Fibroblast of pulmonary artery (primary cell): ENCODE data around the gene TNFSF8.

Experiments used
- DNase-seq: peaks from one replicate; pipeline ENCODE4 v3.0.0-alpha.2; 2010; ENCODE audit warnings: low read depth
- H3K4me3 ChIP-seq: replicated peaks from 2 replicates; pipeline ENCODE4 v1.5.1; 2011; ENCODE audit warnings: low read depth, mild to moderate bottlenecking, control low read depth, low read length, moderate library complexity
- TF ChIP-seq, protein P1 (sequence below): IDR thresholded peaks from 2 replicates; pipeline ENCODE4 v1.5.1; 2011; ENCODE audit warnings: mild to moderate bottlenecking, control low read depth, low read length, inconsistent platforms; ENCODE audit errors: missing control alignments

Gene TNFSF8

DNA sequence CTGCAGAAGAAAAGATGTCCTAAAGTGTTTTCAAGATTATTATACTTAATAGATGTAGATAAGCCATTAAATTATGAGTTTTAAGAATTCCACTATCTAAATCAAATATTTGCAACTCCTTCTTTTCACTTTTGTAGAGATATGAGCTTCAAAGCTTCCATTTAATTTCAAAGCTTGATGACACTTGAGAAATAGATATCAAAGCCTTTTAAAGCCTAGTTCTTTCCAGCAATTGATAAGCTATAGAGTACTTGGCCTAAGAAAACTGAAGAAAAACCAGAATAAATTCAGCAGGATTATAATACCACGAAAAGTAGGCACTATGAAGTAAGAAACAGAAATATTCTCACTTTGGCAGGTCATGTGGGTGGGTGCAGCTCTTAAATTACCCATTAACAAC, 1.7 kb downstream of the TNFSF8 start:
- DNase-seq = no peak
- no peak overlapping the region for H3K4me3 ChIP-seq
- TF ChIP-seq, protein P1, sequence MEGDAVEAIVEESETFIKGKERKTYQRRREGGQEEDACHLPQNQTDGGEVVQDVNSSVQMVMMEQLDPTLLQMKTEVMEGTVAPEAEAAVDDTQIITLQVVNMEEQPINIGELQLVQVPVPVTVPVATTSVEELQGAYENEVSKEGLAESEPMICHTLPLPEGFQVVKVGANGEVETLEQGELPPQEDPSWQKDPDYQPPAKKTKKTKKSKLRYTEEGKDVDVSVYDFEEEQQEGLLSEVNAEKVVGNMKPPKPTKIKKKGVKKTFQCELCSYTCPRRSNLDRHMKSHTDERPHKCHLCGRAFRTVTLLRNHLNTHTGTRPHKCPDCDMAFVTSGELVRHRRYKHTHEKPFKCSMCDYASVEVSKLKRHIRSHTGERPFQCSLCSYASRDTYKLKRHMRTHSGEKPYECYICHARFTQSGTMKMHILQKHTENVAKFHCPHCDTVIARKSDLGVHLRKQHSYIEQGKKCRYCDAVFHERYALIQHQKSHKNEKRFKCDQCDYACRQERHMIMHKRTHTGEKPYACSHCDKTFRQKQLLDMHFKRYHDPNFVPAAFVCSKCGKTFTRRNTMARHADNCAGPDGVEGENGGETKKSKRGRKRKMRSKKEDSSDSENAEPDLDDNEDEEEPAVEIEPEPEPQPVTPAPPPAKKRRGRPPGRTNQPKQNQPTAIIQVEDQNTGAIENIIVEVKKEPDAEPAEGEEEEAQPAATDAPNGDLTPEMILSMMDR = no peak

DNA sequence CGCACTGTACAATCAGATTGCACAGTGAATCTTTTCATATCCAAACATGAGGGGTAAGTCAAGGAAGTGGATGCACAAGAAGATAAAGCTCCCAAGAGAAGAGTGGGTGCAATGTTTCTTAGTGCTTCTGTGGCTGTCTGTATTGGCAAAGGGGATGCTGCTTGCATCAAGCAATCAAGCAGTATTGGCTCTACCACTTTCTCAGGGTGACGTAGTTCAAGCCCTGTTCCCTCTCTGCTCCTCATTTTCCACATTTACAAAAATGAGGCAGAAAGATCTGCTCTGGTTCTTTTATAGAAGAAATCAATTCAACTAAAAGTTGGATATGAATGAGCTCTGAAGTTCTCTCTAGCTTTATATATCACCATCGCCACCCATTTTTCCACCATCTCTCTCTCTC, 2.3 kb downstream of the TNFSF8 start:
- DNase-seq = no peak
- TF ChIP-seq, protein P1 = no peak
- H3K4me3 ChIP-seq = no peak overlapping the region

DNA sequence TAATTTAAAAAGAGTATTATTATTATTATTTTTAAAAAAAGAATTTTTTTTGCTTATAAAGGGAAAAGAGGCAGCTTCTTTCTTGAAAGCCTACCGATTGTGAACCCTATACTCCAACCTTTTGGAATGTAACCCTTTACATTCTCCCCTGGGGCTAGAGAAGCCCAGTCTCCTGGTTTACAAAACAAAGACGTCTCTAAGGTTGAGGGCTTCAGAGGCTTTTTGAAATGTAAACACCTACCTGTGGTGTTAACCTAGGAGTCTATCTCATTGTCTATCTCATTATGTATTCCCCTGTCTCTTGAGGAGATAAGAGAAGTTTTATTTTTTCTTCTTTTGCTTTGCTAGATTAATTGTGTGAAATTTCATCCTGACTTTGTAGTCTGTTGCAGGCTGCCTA, 4.7 kb downstream of the TNFSF8 start:
- H3K4me3 ChIP-seq = no peak overlapping the region
- no peak for DNase-seq
- TF ChIP-seq, protein P1 = no peak

DNA sequence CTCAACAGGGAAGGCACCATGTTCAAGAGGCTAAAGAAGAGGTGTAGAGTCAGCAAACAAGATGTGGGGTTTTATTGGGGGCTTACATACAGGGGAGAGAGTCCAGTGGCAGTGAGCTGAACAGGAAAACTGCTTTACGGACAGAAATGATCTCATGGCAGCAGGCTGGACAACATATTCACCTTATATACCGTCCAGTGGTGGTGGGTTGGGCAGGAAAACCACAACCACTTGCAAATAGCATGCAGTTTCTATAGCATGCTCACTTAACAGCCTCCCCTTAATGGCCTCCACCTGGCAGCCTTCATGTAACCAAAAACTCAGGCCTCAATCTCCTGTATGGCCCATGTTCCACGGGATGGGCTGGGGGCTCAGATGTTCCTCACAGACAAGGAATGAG, 5.4 kb downstream of the TNFSF8 start:
- DNase-seq = no peak
- TF ChIP-seq, protein P1 = no peak
- H3K4me3 ChIP-seq = no peak overlapping the region

DNA sequence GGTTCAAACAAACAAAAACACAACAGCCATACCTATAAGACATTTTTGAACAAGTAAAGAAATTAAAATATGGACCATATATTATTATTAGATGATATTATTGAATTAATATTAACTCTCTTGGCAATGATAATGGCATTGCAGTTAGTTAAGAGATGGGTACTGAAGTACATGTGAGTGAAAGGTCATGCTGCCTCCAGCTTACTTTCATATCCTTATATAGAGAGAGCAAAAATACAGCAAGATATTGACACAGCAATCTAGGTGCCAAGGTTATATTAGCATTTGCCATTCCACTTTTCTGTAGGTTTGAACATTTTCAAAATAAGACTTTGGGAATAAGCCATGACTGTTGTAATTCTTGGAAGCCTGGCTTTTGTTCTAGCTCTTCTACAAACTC, 6.1 kb downstream of the TNFSF8 start:
- no peak for DNase-seq
- no peak overlapping the region for H3K4me3 ChIP-seq
- TF ChIP-seq, protein P1 = no peak

DNA sequence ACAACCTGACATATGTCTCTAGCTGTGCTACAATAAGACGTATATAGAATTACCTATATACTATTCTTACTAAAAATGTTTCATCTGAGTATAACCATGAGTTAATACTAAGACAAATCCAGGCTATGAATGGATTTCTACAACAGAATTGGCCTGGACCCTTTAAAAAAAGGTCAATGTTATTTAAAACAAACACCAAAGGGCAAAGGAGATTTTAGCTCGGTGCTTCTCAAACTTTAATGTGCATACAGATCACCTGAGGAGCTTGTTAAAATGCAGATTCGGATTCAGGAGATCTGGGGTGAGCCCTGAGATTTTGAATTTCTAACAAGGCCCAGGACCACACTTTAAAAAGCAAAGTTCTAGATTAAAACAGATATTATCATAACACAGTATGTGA, 6.5 kb downstream of the TNFSF8 start:
- no peak overlapping the region for H3K4me3 ChIP-seq
- no peak for DNase-seq
- TF ChIP-seq, protein P1 = no peak

DNA sequence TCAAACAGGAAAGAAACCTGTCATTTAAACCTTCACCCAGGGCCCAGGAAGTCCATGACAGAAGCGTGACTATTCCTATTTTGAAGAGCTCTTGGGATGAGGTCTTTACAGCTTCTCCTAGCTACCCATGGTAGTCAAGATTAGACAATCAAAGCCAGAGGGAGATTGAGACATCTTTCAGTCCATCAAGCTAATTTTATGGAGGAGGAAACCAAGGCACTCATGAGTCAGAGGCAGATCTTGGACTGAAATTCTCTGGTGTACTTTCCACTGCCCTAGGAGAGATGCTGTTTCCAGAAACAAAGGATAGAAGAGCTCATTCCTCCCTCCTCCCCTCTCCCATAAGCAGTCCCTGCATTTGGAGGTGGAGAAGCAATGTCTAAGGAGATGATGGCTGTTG, 9.2 kb downstream of the TNFSF8 start:
- H3K4me3 ChIP-seq = no peak overlapping the region
- TF ChIP-seq, protein P1 = no peak
- no peak for DNase-seq
